A549 (cell line): ENCODE results near the gene ACTR6. TPM values are rescaled to one million over a fixed set of nuclear protein-coding genes. Genes with fewer than 3 reads are reported as not detected.

Source experiments
- ATAC-seq, 2 experiments: fragments of 200-7000 bp in 1 of 2; fragments of >200 bp in 1 of 2; cut with Nextera tagmentation in 1 of 2; cut with Tn5 transposase in 1 of 2; 3 replicates each; pipeline versions ENCODE4 v1.8.0 to v1.9.1; 2018 to 2020; ENCODE audit warnings: mild to moderate bottlenecking in 1 of 2, moderate library complexity in 1 of 2
- CTCF ChIA-PET: fragments of 300-600 bp; sonication (Branson Sonifier 250); formaldehyde crosslinking; extraction: SDS; loops from one replicate; lab custom pipeline; 2021; ENCODE audit warnings: antibody characterized with exemption, inconsistent platforms; lab: Yijun Ruan, JAX
- POLR2A ChIA-PET: fragments of 350-600 bp; formaldehyde crosslinking; extraction: SDS; loops from one replicate; lab custom pipeline; 2021; ENCODE audit warnings: antibody characterized with exemption, inconsistent platforms; lab: Yijun Ruan, JAX
- DNase-seq, 2 experiments: peaks; one replicate each; pipeline versions ENCODE4 v3.0.0 to v3.0.0-alpha.2; 2011 to 2016; ENCODE audit warnings: low read depth in 1 of 2, low spot score in 1 of 2
- FAIRE-seq: peaks from 2 replicates; lab custom pipeline; 2011; peaks lifted over from hg19 to GRCh38; lab: Jason Lieb, UNC
- H3K27ac ChIP-seq, 2 experiments: fragments of >200 bp; sonication (Bioruptor Twin); formaldehyde crosslinking; 3 replicates each; pipeline ENCODE4 v1.5.1; 2016 to 2017
- H3K4me1 ChIP-seq: fragments of >200 bp; sonication (Bioruptor Twin); formaldehyde crosslinking; 3 replicates; pipeline ENCODE4 v1.6.1; 2016
- H3K4me2 ChIP-seq: fragments of >200 bp; sonication (Bioruptor Twin); formaldehyde crosslinking; 3 replicates; pipeline ENCODE4 v1.6.1; 2016
- H3K4me3 ChIP-seq: fragments of >200 bp; sonication (Bioruptor Twin); formaldehyde crosslinking; 3 replicates; pipeline ENCODE4 v1.5.1; 2016
- H3K9me3 ChIP-seq: fragments of >200 bp; sonication (Bioruptor Twin); formaldehyde crosslinking; 3 replicates; pipeline ENCODE4 v1.6.1; 2016
- BHLHE40 ChIP-seq: IDR thresholded peaks from 2 replicates; pipeline ENCODE4 v1.6.1; 2012; ENCODE audit warnings: low read depth, low read length, inconsistent platforms
- CHD2 ChIP-seq: fragments of 150-350 bp; IDR thresholded peaks from 2 replicates; pipeline ENCODE4 v1.6.1; 2014; ENCODE audit warnings: low read length; ENCODE audit not compliant: partially characterized antibody
- CHD4 ChIP-seq: fragments of 200-600 bp; sonication (generic); IDR thresholded peaks from 2 replicates; pipeline ENCODE4 v1.6.1; 2016; ENCODE audit warnings: antibody characterized with exemption, mild to moderate bottlenecking, borderline replicate concordance
- EHMT2 ChIP-seq: fragments of 200-600 bp; sonication (generic); IDR thresholded peaks from 2 replicates; pipeline ENCODE4 v1.6.1; 2016; ENCODE audit warnings: antibody characterized with exemption, low read depth, mild to moderate bottlenecking, moderate library complexity
- FOSB ChIP-seq: fragments of 250-450 bp; sonication (Bioruptor Pico); IDR thresholded peaks from 2 replicates; pipeline ENCODE4 v1.5.0; 2020; ENCODE audit warnings: mild to moderate bottlenecking, moderate library complexity
- FOSL2 ChIP-seq, 2 experiments: fragments of 450-650 bp in 1 of 2; fragments of >200 bp in 1 of 2; sonication (Bioruptor Twin) in 1 of 2; formaldehyde crosslinking; IDR thresholded peaks; 2 replicates each; pipeline versions ENCODE4 v1.5.0 to v1.6.1; 2016 to 2020; ENCODE audit warnings: mild to moderate bottlenecking in 1 of 2, moderate library complexity in 1 of 2
- HDAC2 ChIP-seq: fragments of 200-600 bp; sonication (generic); IDR thresholded peaks from 2 replicates; pipeline ENCODE4 v1.6.1; 2016
- HOXB13 ChIP-seq: fragments of 250-450 bp; sonication (Bioruptor Pico); IDR thresholded peaks from 2 replicates; pipeline ENCODE4 v1.5.0; 2020; ENCODE audit warnings: low read depth, mild to moderate bottlenecking, moderate library complexity
- HOXB5 ChIP-seq: fragments of 250-450 bp; sonication (Bioruptor Pico); IDR thresholded peaks from 2 replicates; pipeline ENCODE4 v1.5.0; 2020; ENCODE audit warnings: mild to moderate bottlenecking, moderate library complexity
- JUNB ChIP-seq: fragments of >200 bp; sonication (Bioruptor Twin); formaldehyde crosslinking; IDR thresholded peaks from 2 replicates; pipeline ENCODE4 v1.6.1; 2016
- MAZ ChIP-seq: fragments of 150-350 bp; IDR thresholded peaks from 2 replicates; pipeline ENCODE4 v1.6.1; 2014; ENCODE audit warnings: antibody characterized with exemption, low read depth, low read length, borderline replicate concordance
- MYC ChIP-seq: IDR thresholded peaks from 2 replicates; pipeline ENCODE4 v1.6.1; 2012; ENCODE audit warnings: mild to moderate bottlenecking, inconsistent platforms, low read length, improper control_type of control experiment, borderline replicate concordance
- NFE2L2 ChIP-seq: fragments of 150-350 bp; conservative IDR thresholded peaks from 2 replicates; pipeline ENCODE4 v1.6.1; 2014; ENCODE audit warnings: low read length
- NR3C1 ChIP-seq: fragments of >200 bp; sonication (Bioruptor Twin); formaldehyde crosslinking; IDR thresholded peaks from 3 replicates; pipeline ENCODE4 v1.6.1; 2017
- PBX3 ChIP-seq: IDR thresholded peaks from 2 replicates; pipeline ENCODE4 v1.6.1; 2012
- PHF8 ChIP-seq: fragments of 200-600 bp; sonication (generic); IDR thresholded peaks from 2 replicates; pipeline ENCODE4 v1.6.1; 2016; ENCODE audit warnings: low read depth, mild to moderate bottlenecking, antibody characterized with exemption, moderate library complexity, borderline replicate concordance
- POLR2A ChIP-seq: IDR thresholded peaks from 2 replicates; pipeline ENCODE4 v1.6.1; 2012; ENCODE audit warnings: mild to moderate bottlenecking, low read length
- POLR2AphosphoS2 ChIP-seq: conservative IDR thresholded peaks from 2 replicates; pipeline ENCODE4 v1.6.1; 2012; ENCODE audit warnings: low read length, improper control_type of control experiment, inconsistent platforms
- RARB ChIP-seq: fragments of 250-450 bp; sonication (Bioruptor Pico); IDR thresholded peaks from 2 replicates; pipeline ENCODE4 v1.8.0; 2021; ENCODE audit warnings: mild to moderate bottlenecking, moderate library complexity
- REST ChIP-seq: fragments of 200-600 bp; sonication (generic); IDR thresholded peaks from 2 replicates; pipeline ENCODE4 v1.6.1; 2016; ENCODE audit warnings: antibody characterized with exemption, mild to moderate bottlenecking, moderate library complexity
- TFCP2L1 ChIP-seq: fragments of 250-450 bp; sonication (Bioruptor Pico); IDR thresholded peaks from 2 replicates; pipeline ENCODE4 v1.5.0; 2021; ENCODE audit warnings: mild to moderate bottlenecking
- ZSCAN20 ChIP-seq: fragments of 250-450 bp; sonication (Bioruptor Pico); IDR thresholded peaks from 2 replicates; pipeline ENCODE4 v1.8.0; 2022; ENCODE audit warnings: mild to moderate bottlenecking, moderate library complexity
- WGBS: methylation state at CpG from one replicate; pipeline ENCODE4 v1.1.6; 2017; ENCODE audit errors: missing lambda C conversion rate; 5-methylcytosine and 5-hydroxymethylcytosine counted together
- polyA plus RNA-seq, 4 experiments: library from polyadenylated mRNA; depleted of rRNA in 3 of 4; stranded (reverse); fragments of >200 nt; fragmentation: RNase III in 1 of 4; extraction: RNeasy Plus Mini Kit Qiagen cat#74134 plus additional on column Dnase treatment in 1 of 4; gene quantifications; 2 replicates in 3 of 4; 3 replicates in 1 of 4; pipeline ENCODE4 v1.2.3, GENCODE V29; 2011 to 2017

ACTR6 gene
- polyA plus RNA-seq, 2 of the 4 experiments (the other 2 are of a cell fraction), result 37.0 to 50.1 TPM

- no peaks in the 10 kb centered on the region for H3K9me3 ChIP-seq
- no peak overlapping the region for H3K27ac ChIP-seq
- no peak overlapping the region for H3K4me2 ChIP-seq
- H3K4me1 ChIP-seq, result no peaks in the 10 kb centered on the region
- ChIA-PET CTCF (interaction anchor here (0.9 kb wide), 1 partner anchor 11 kb away, joined by 3 read pairs; no protein-coding TSS in a partner anchor), POLR2A (no interaction called here)
- ATAC-seq (no peak), FAIRE-seq (no peak), DNase-seq (no peak)
- no peak for TF ChIP-seq POLR2AphosphoS2
- TF ChIP-seq PHF8, result no peak
- TF ChIP-seq POLR2A, result no peak
- no peak for TF ChIP-seq MAZ
- TF ChIP-seq NFE2L2, result no peak
- no peak for TF ChIP-seq PBX3
- no peak for TF ChIP-seq ZSCAN20 (CRISPR knock-in tag)
- TF ChIP-seq NR3C1, result no peak
- no peak for TF ChIP-seq HDAC2
- TF ChIP-seq JUNB, result no peak
- no peak for TF ChIP-seq BHLHE40
- no peak for TF ChIP-seq FOSL2 (IDR thresholded peaks at IDR 0.05)
- no peak for TF ChIP-seq FOSL2 (CRISPR knock-in tag; IDR thresholded peaks at IDR 0.05)
- no peak for TF ChIP-seq HOXB13 (CRISPR knock-in tag)
- no peak for TF ChIP-seq FOSB (CRISPR knock-in tag)
- TF ChIP-seq REST, result no peak
- no peak for TF ChIP-seq HOXB5 (CRISPR knock-in tag)
- no peak for TF ChIP-seq CHD4
- H3K4me3 ChIP-seq, result no peak overlapping the region
- 77% methylated on average over 6 of the region's 6 CpGs for WGBS
Observed at GRCh38 chr12:100186071-100186470, 14.5 kb upstream of the ACTR6 start.

GRCh38 chr12:100187068-100187467, 13.5 kb upstream of the ACTR6 start:
- H3K9me3 ChIP-seq, result no peaks in the 10 kb centered on the region
- no peak overlapping the region for H3K4me3 ChIP-seq
- ATAC-seq (no peak), FAIRE-seq (no peak), DNase-seq (no peak)
- no peak overlapping the region for H3K27ac ChIP-seq
- no peak overlapping the region for H3K4me2 ChIP-seq
- CTCF ChIA-PET, result no interaction called here
- WGBS, result 76% methylated on average over 5 of the region's 5 CpGs
- no peaks in the 10 kb centered on the region for H3K4me1 ChIP-seq
- TF ChIP-seq TFCP2L1 (CRISPR knock-in tag) (no peak), CHD2 (no peak), MYC (no peak), EHMT2 (no peak), PHF8 (no peak), RARB (CRISPR knock-in tag) (no peak)
- POLR2A ChIA-PET, result no interaction called here
